22Rv1 (cell line): ENCODE results near the gene ATP23.

Source experiments
- CTCF ChIP-seq: fragments of 450-650 bp; IDR thresholded peaks from 2 replicates; pipeline ENCODE4 v1.5.1; 2017; ENCODE audit warnings: mild to moderate bottlenecking
- ZFX ChIP-seq: fragments of 450-650 bp; IDR thresholded peaks from 2 replicates; pipeline ENCODE4 v1.6.1; 2017; ENCODE audit warnings: antibody characterized with exemption, borderline replicate concordance

- no peak for TF ChIP-seq CTCF
- TF ChIP-seq ZFX = no peak
Observed at GRCh38 chr12:57952766-57953165, 11.4 kb downstream of the ATP23 start.
